ENCODE measurements around the gene ZNF70. TPM values are rescaled to one million over a fixed set of nuclear protein-coding genes. Genes with fewer than 3 reads are reported as not detected.

Gene ZNF70
- total and polyA plus RNA-seq, 2 donors (not counting 1 experiment from before 2014, with no cell fraction given): 2.1 to 8.3 TPM

- Mint-ChIP-seq H3K4me1 (peaks cover 21% of the 10 kb centered on the region), H3K9me3 (ENCODE audit: insufficient read depth) (no peaks in the 10 kb centered on the region), H3K27ac (no peak overlapping the region), H3K27me3 (no peaks in the 10 kb centered on the region), H3K4me3 (no peak overlapping the region)
- TF ChIP-seq, protein P1, sequence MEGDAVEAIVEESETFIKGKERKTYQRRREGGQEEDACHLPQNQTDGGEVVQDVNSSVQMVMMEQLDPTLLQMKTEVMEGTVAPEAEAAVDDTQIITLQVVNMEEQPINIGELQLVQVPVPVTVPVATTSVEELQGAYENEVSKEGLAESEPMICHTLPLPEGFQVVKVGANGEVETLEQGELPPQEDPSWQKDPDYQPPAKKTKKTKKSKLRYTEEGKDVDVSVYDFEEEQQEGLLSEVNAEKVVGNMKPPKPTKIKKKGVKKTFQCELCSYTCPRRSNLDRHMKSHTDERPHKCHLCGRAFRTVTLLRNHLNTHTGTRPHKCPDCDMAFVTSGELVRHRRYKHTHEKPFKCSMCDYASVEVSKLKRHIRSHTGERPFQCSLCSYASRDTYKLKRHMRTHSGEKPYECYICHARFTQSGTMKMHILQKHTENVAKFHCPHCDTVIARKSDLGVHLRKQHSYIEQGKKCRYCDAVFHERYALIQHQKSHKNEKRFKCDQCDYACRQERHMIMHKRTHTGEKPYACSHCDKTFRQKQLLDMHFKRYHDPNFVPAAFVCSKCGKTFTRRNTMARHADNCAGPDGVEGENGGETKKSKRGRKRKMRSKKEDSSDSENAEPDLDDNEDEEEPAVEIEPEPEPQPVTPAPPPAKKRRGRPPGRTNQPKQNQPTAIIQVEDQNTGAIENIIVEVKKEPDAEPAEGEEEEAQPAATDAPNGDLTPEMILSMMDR (IDR thresholded peaks at IDR 0.05): no peak
- TF ChIP-seq EZH2 (IDR thresholded peaks at IDR 0.05; ENCODE audit: borderline replicate concordance, insufficient read depth, low read depth, low read length, poor library complexity, severe bottlenecking): no peak
- Histone ChIP-seq H4K20me1 (ENCODE audit: control insufficient read depth, insufficient read depth, low read length, poor library complexity, severe bottlenecking) (peaks cover 11% of the 10 kb centered on the region), H3K9ac (ENCODE audit: low read length) (no peak overlapping the region), H3K4me2 (replicated peaks; ENCODE audit: low read depth, low read length, poor library complexity, severe bottlenecking) (no peak overlapping the region), H3K79me2 (ENCODE audit: control insufficient read depth, insufficient read depth, low read length) (peaks cover 12% of the 10 kb centered on the region), H3K9me3 (ENCODE audit: control extremely low read depth in 1 of 3, control insufficient read depth in 2 of 3, insufficient read depth in 1 of 3, low read length in 2 of 3) (no peaks in the 10 kb centered on the region), H3K27me3 (replicated peaks in 1 of 4; ENCODE audit: control extremely low read depth in 1 of 4, control insufficient read depth in 3 of 4, insufficient read depth in 4 of 4, low read length in 3 of 4) (no peaks in the 10 kb centered on the region), H2AFZ (ENCODE audit: insufficient read depth, low read depth, low read length, poor library complexity, severe bottlenecking) (no peak overlapping the region), H3K27ac (ENCODE audit: low read length in 2 of 2) (peak overlapping the region in 1 of 2 donors; percentile 27), H3K36me3 (replicated peaks in 1 of 2; ENCODE audit: control extremely low read depth in 1 of 2, control insufficient read depth in 1 of 2, extremely low read depth in 1 of 2, insufficient read depth in 2 of 2, low read length in 1 of 2) (peaks cover 0 to 10% of the 10 kb centered on the region in 2 experiments), H3K4me1 (ENCODE audit: control insufficient read depth in 2 of 2, insufficient read depth in 2 of 2, low read length in 2 of 2) (peaks cover 28 to 30% of the 10 kb centered on the region in 2 donors), H3K4me3 (ENCODE audit: control extremely low read depth in 1 of 5, extremely low read depth in 1 of 5, insufficient read depth in 1 of 5, low read depth in 2 of 5, low read length in 4 of 5) (no peak overlapping the region)
- no peak for ATAC-seq (ENCODE audit: low read depth)
- ChIA-PET POLR2A (no interaction called here), CTCF (no interaction called here)
- WGBS (ENCODE audit: insufficient coverage): 89% methylated on average over 14 of the region's 15 CpGs
- DNase-seq: no peak
- intact Hi-C loops (cut with micrococcal nuclease): loop anchor here (10.0 kb wide), 1 partner anchor 231 kb away; the partner anchor contains the start of gene CABIN1
Observed at GRCh38 chr22:23783265-23784150, 32.6 kb upstream of the ZNF70 start.

- Histone ChIP-seq H3K4me1 (ENCODE audit: control insufficient read depth in 2 of 2, insufficient read depth in 2 of 2, low read length in 2 of 2) (peaks cover 20 to 22% of the 10 kb centered on the region in 2 donors), H3K27me3 (replicated peaks in 1 of 4; ENCODE audit: control extremely low read depth in 1 of 4, control insufficient read depth in 3 of 4, insufficient read depth in 4 of 4, low read length in 3 of 4) (no peaks in the 10 kb centered on the region), H3K9ac (ENCODE audit: low read length) (no peak overlapping the region), H3K36me3 (replicated peaks in 1 of 2; ENCODE audit: control extremely low read depth in 1 of 2, control insufficient read depth in 1 of 2, extremely low read depth in 1 of 2, insufficient read depth in 2 of 2, low read length in 1 of 2) (peaks cover 0 to 10% of the 10 kb centered on the region in 2 experiments), H4K20me1 (ENCODE audit: control insufficient read depth, insufficient read depth, low read length, poor library complexity, severe bottlenecking) (peaks cover 3% of the 10 kb centered on the region), H3K27ac (ENCODE audit: low read length in 2 of 2) (no peak overlapping the region), H3K79me2 (ENCODE audit: control insufficient read depth, insufficient read depth, low read length) (peaks cover 4% of the 10 kb centered on the region), H3K9me3 (ENCODE audit: control extremely low read depth in 1 of 3, control insufficient read depth in 2 of 3, insufficient read depth in 1 of 3, low read length in 2 of 3) (no peaks in the 10 kb centered on the region), H2AFZ (ENCODE audit: insufficient read depth, low read depth, low read length, poor library complexity, severe bottlenecking) (no peak overlapping the region), H3K4me2 (replicated peaks; ENCODE audit: low read depth, low read length, poor library complexity, severe bottlenecking) (no peak overlapping the region), H3K4me3 (ENCODE audit: control extremely low read depth in 1 of 5, extremely low read depth in 1 of 5, insufficient read depth in 1 of 5, low read depth in 2 of 5, low read length in 4 of 5) (no peak overlapping the region)
- Mint-ChIP-seq H3K27me3 (no peaks in the 10 kb centered on the region), H3K27ac (peak overlapping the region; percentile 37), H3K4me1 (peaks cover 14% of the 10 kb centered on the region), H3K9me3 (ENCODE audit: insufficient read depth) (no peaks in the 10 kb centered on the region), H3K4me3 (no peak overlapping the region)
- CTCF ChIA-PET: no interaction called here
- WGBS (ENCODE audit: insufficient coverage): no CpG with 5 or more reads among the region's 1 CpG
- intact Hi-C loops (cut with micrococcal nuclease): loop anchor here (10.0 kb wide), 1 partner anchor 232 kb away; the partner anchor contains the start of gene CABIN1
- DNase-seq (no peak), ATAC-seq (ENCODE audit: low read depth) (no peak)
- TF ChIP-seq EZH2 (IDR thresholded peaks at IDR 0.05; ENCODE audit: borderline replicate concordance, insufficient read depth, low read depth, low read length, poor library complexity, severe bottlenecking): no peak
- TF ChIP-seq, protein P1 (IDR thresholded peaks at IDR 0.05): no peak
- POLR2A ChIA-PET: no interaction called here
Observed at GRCh38 chr22:23782703-23783102, 31.8 kb upstream of the ZNF70 start.

Data from B cell (primary cell).